ENCODE data around the gene ACTR1A.

Gene ACTR1A

DNA sequence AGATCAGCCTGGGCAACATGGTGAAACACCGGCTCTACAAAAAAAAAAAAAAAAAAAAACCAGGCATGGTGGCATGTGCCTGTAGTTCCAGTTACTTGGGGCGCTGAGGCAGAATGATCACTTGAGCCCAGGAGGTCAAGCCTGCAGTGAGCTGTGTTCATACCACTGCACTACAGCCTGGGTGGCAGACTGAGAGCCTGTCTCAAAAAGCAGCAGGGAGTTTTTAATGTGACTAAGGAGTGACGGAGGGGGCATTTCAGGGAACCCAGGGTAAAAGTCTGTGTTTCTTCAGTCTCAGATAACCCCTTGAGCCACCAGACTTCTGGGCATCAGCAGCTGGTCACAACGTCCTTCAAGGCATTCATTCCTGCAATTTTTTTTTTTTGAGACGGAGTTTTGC is 49.0 kb downstream of the ACTR1A start:
- ATAC-seq, result no peak
- DNase-seq, result no peak

DNA sequence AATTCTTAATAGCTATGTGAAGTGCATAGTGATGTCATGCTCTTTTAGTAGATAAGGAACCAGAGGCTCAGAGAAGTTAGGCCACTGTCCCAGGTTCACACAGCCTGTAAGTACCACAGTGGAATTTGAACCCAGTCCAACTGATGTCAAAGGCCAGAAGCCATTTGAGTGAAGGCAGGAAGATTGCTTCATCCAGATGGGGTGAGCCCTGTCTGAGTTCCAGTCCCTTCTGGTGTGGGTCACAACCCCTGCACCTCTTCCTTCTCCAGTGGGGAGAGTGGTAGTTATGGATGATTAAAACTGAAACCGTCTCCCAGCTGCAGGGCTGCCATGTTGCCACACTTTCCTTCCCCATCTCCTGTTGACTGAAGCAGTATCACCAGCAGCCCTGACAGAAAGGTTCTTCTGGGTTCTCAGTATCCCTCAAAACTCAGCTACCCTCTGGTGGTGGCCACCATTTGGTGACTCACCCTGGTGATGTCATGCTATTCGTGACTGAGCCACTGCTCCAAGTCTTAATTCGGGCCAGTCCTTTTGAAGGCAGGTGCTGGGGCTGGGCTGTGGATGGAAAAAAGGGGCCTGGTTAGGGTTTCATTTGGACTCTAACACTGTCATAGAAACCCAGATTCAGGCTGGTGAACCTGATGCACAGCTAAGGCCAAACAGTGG is 49.7 kb downstream of the ACTR1A start:
- ATAC-seq (peak; percentile 83), DNase-seq (peak; percentile 83)

DNA sequence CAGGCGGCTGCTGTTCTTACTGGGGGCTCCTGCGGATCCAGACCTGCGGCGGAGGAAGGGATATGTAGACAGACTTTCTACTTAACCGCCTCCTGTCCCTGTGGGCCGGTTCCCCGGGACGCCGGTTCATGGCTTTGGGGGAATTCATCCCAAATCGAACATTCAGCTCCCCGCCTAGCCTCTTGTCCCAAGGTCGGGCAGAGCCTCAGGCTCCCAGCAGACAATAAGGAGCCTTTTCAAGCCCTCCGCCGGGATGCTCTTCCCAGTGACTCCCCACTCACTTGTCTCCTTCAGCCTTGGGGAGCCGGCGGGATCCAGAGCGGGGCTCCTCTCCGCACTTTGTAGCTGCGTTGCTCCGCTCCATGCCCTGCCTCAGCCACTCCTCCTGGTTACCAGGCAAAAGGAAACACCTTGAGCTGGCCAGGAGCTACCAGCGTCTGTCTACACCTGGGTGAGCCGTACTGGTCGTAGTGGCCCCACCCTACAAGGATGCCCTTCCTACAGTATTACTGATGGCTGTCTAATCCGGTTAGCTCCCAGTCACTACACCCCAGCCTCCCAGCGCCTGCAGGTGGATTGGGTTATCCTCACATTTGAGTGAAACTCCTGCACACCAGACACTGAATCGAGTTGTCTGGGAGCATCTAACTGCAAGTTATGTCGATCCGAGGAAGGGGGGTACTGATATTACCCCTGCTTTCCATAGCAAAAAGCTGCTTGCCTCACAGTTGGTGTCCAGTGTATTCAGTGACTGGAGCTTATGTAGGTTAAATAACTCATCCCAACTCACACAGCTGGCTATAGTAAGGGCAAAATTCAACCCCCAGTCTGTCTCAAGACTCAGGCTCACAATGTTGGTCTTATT is 51.2 kb downstream of the ACTR1A start, which contains the start of gene C10orf95:
C10orf95 (minus strand) TSS at position 439 of the 865 bp plus-strand sequence. CDS start 450 bp downstream, outside the sequence.
- DNase-seq, result peak; percentile 36
- no peak for ATAC-seq

DNA sequence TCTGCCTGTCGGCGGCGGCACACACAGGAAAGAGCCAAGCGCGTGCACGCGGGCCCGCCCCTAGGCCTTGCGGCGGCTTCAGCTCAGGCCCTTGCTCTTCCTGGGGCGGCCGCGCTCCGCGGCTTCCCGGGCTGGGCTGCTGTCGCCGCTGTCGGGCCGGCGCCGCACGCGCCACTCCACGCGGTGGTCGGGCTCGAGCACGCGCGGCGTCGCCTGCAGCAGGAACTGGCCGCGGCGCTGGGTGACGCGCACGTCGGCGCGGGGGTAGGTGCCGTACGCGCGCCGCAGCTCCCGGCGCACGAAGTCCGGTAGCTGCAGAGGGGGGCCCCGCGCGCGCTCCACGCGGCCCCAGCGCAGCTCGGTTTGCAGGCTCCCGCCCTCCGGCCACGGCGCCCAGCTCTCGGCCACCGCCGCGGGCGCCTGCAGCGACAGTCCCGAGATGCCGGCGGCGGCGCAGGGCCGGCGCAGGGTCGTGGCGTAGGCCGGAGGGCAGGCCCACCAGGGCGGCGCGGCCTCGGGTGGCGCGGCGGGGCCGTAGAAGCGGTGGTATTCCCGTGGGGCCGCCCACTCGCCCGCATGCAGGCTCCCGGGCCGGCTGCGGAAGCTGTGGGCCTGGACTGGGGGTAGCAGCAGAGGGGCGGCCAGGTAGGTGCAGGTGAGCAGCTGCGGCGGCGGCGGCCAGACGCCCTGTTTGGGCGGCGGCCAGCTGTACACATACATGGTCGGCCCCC is 52.0 kb downstream of the ACTR1A start:
- DNase-seq (peak; percentile 87), ATAC-seq (peak; percentile 76)

DNA sequence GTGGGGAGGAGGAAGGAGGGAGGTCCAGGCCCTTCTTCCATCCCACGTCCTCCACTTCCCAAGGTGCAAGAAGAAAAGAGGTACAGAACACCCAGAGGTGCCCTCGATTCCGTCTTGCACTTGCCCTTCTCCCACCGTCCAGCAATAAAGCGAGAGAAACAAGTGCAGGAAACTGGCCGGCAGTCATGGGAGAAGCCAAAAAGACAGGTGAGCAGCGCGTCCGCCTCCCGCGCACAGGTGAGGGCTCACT is 52.5 kb downstream of the ACTR1A start:
- DNase-seq, result no peak
- no peak for ATAC-seq

GRCh38 chr10:102449321-102450123 is 53.0 kb downstream of the ACTR1A start:
- DNase-seq, result peak; percentile 86
- ATAC-seq, result peak; percentile 51

- no peak for DNase-seq
- ATAC-seq, result no peak
These were observed 57.7 kb downstream of the ACTR1A start for GRCh38 chr10:102444851-102445250.

- DNase-seq, result no peak
- no peak for ATAC-seq
These were observed 64.1 kb downstream of the ACTR1A start for GRCh38 chr10:102438374-102438773.

- ATAC-seq (no peak), DNase-seq (no peak)
These were observed 65.0 kb downstream of the ACTR1A start for GRCh38 chr10:102437515-102437914.

GRCh38 chr10:102436312-102436711 is 66.2 kb downstream of the ACTR1A start:
- ATAC-seq, result no peak

DNA sequence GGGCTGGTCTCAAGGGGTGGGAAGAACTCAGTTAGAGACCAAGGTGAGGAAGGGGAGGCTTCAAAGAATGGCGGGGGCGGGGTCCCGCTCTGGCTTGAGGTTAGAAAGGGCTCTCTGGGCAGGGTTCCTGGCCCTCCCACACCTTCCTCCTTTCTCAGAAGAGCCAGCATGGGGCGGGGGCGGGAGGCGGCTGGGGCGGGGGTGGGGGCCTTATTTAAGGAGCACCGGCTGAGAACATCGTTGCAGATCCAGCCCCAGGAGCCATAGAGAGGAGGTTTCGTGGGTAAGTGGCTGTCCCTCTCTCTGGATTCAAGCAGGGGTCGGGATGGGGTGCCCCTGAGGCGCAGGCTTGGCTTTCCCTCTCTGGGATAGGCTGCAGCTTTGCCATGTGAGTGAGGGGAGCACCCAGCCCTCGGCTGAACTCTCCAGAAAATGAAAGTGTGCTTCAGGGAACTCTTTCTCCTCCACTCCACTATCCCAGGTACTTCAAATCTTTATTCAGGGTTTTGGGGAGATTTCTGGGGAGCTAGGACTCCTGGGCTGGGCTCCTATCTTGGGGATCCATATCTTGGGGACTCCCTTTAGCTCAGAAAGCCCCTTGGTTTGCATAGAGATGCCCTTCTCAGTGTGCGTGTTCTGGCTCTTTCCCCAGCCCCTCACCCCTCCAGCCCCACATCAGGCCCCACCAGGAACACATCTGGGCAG is 66.8 kb downstream of the ACTR1A start:
- peak; percentile 25 for ATAC-seq
- DNase-seq, result peak; percentile 68

More at GRCh38 chr10:102436312-102436711, 66.2 kb downstream of the ACTR1A start:
- no peak for DNase-seq

DNA sequence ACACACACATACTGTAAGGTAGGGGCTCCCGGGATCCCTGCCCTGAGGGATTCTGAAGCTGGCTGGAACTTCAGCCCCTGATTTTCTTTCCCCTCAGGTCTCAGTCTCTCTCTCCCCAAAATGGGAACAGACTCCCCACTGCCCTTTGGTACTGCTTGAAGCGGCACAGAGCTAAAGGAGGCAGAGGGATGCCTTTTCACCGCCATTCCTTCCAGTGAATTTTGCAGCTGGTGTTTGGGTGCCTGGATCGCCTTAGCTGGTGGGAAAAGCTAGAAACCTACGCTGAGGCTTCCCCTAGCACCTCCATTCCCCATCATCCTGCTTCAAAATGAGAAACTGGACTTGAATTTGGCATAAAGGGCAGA is 67.4 kb downstream of the ACTR1A start:
- no peak for DNase-seq

GRCh38 chr10:102434394-102435132 is 67.9 kb downstream of the ACTR1A start:
- DNase-seq, result peak; percentile 24
- ATAC-seq, result no peak

More for the DNA sequence above, 67.4 kb downstream of the ACTR1A start:
- ATAC-seq, result no peak

DNA sequence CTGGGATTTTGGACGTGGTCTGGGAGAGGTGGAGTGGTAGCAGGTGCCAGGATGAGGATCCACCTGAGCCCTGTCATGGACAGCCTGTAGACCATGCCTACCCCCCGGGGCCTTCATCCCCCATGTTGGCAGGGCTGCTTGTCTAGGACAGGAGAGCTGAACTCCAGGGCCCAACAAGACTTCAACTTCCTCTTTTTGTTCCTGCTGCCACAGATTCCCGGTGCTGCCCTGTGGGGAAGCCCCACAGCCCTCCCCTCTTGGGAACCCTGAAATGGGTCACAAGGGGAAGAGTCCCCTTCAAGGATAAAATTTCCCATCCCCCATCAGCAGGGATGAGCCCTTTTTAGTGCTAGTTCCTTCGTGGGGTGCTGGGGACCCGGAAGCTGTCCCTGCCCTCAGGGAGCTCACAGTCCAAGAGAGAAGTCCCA is 68.9 kb downstream of the ACTR1A start:
- ATAC-seq (no peak), DNase-seq (peak; percentile 28)

GRCh38 chr10:102432162-102432950 is 70.2 kb downstream of the ACTR1A start, which contains the start of gene CUEDC2:
CUEDC2 (minus strand) TSS chr10:102432574; CDS start chr10:102425188, 7,386 bp downstream.
- ATAC-seq (peak; percentile 94), DNase-seq (peak; percentile 98)

GRCh38 chr10:102431452-102432124 is 70.9 kb downstream of the ACTR1A start:
- ATAC-seq (no peak), DNase-seq (no peak)

DNA sequence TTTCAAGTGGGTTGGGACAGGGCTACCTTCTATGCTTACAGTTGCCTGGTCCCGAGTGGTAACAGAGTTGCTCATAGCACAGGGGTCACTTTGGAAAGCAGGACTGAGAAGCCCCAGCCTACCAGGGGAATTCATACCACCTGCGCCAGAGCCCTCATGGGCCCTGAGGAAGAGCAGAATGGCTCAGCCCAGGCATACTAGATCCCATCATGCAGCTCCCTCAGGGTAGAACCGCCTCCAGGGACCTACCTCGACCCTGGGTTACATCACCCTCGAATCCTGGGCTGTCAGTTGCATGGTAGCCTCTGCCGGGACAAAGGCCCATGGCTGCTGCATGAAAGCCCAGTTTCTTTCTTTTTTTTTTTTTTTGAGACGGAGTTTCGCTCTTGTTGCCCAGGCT is 73.0 kb downstream of the ACTR1A start:
- no peak for ATAC-seq
- no peak for DNase-seq
